HEK293 (cell line): ENCODE data around the gene GZF1.

Experiments used
- CTCF ChIA-PET: fragments of 350-600 bp; formaldehyde crosslinking; extraction: SDS; loops from one replicate; lab custom pipeline; 2021; ENCODE audit warnings: antibody characterized with exemption; lab: Yijun Ruan, JAX
- POLR2A ChIA-PET: fragments of 300-600 bp; formaldehyde crosslinking; extraction: SDS; loops from one replicate; lab custom pipeline; 2020; ENCODE audit warnings: antibody characterized with exemption, inconsistent platforms; lab: Yijun Ruan, JAX
- H3K27ac ChIP-seq: fragments of 200-500 bp; sonication (Bioruptor generic); 2 replicates; pipeline ENCODE4 v1.5.1; 2014; ENCODE audit warnings: low read depth, low read length, control low read depth, inconsistent platforms; ENCODE audit errors: extremely low read depth
- H3K36me3 ChIP-seq, 2 experiments: fragments of 200-500 bp in 1 of 2; sonication (Bioruptor generic) in 1 of 2; 1 replicate in 1 of 2; 2 replicates in 1 of 2; pipeline ENCODE4 v1.5.1; 2014 to 2017; ENCODE audit warnings: inconsistent platforms in 2 of 2, low read length in 2 of 2; ENCODE audit not compliant: control insufficient read depth in 2 of 2, insufficient read depth in 1 of 2
- H3K4me1 ChIP-seq: fragments of 200-500 bp; sonication (Bioruptor generic); 2 replicates; pipeline ENCODE4 v1.5.1; 2014; ENCODE audit warnings: mild to moderate bottlenecking, low read length, inconsistent platforms; ENCODE audit not compliant: control insufficient read depth, insufficient read depth
- H3K4me3 ChIP-seq: 2 replicates; pipeline ENCODE4 v1.5.1; 2011; ENCODE audit warnings: low read depth, mild to moderate bottlenecking, control low read depth, low read length, moderate library complexity
- H3K9me3 ChIP-seq: fragments of 200-500 bp; sonication (Bioruptor generic); 2 replicates; pipeline ENCODE4 v1.5.1; 2014; ENCODE audit warnings: low read depth, low read length, inconsistent platforms; ENCODE audit not compliant: control insufficient read depth, insufficient read depth
- CTCF ChIP-seq: fragments of 450-650 bp; formaldehyde crosslinking; IDR thresholded peaks from 2 replicates; pipeline ENCODE4 v1.5.1; 2016; ENCODE audit warnings: missing biosample characterization, missing genetic modification characterization
- KLF10 ChIP-seq: fragments of 450-650 bp; IDR thresholded peaks from 2 replicates; pipeline ENCODE4 v1.5.1; 2018; ENCODE audit warnings: missing biosample characterization, mild to moderate bottlenecking, missing genetic modification characterization
- SALL2 ChIP-seq: fragments of 450-650 bp; formaldehyde crosslinking; IDR thresholded peaks from 2 replicates; pipeline ENCODE4 v1.5.0; 2017; ENCODE audit warnings: missing biosample characterization, mild to moderate bottlenecking, missing genetic modification characterization, borderline replicate concordance
- SP2 ChIP-seq: fragments of 450-650 bp; formaldehyde crosslinking; IDR thresholded peaks from 2 replicates; pipeline ENCODE4 v1.5.1; 2016; ENCODE audit warnings: missing biosample characterization, missing genetic modification characterization
- TCF7L2 ChIP-seq: IDR thresholded peaks from 2 replicates; pipeline ENCODE4 v1.6.1; 2011; ENCODE audit warnings: low read depth, mild to moderate bottlenecking, inconsistent platforms, low read length, moderate library complexity, borderline replicate concordance
- TRIM28 ChIP-seq: IDR thresholded peaks from 2 replicates; pipeline ENCODE4 v1.6.1; 2011; ENCODE audit warnings: low read length, control low read depth, borderline replicate concordance
- ZBTB49 ChIP-seq: fragments of 450-650 bp; formaldehyde crosslinking; IDR thresholded peaks from 2 replicates; pipeline ENCODE4 v1.5.1; 2016; ENCODE audit warnings: missing biosample characterization, missing genetic modification characterization, low read depth
- ZBTB7A ChIP-seq: fragments of 450-650 bp; formaldehyde crosslinking; IDR thresholded peaks from 2 replicates; pipeline ENCODE4 v1.5.1; 2016; ENCODE audit warnings: low read depth, missing biosample characterization, missing genetic modification characterization
- ZNF140 ChIP-seq: fragments of 450-650 bp; formaldehyde crosslinking; IDR thresholded peaks from 2 replicates; pipeline ENCODE4 v1.5.1; 2016; ENCODE audit warnings: missing biosample characterization, missing genetic modification characterization
- ZNF146 ChIP-seq: fragments of 450-650 bp; formaldehyde crosslinking; IDR thresholded peaks from 2 replicates; pipeline ENCODE4 v1.5.1; 2016; ENCODE audit warnings: missing biosample characterization, missing genetic modification characterization
- ZNF175 ChIP-seq: fragments of 450-650 bp; formaldehyde crosslinking; IDR thresholded peaks from 2 replicates; pipeline ENCODE4 v1.5.1; 2016; ENCODE audit warnings: missing biosample characterization, missing genetic modification characterization
- ZNF266 ChIP-seq: fragments of 450-650 bp; formaldehyde crosslinking; IDR thresholded peaks from 2 replicates; pipeline ENCODE4 v1.5.1; 2016; ENCODE audit warnings: missing biosample characterization, missing genetic modification characterization, low read depth
- ZNF549 ChIP-seq: fragments of 450-650 bp; IDR thresholded peaks from 2 replicates; pipeline ENCODE4 v1.5.1; 2018; ENCODE audit warnings: missing biosample characterization, missing genetic modification characterization, mild to moderate bottlenecking, inconsistent platforms, moderate library complexity
- ZNF555 ChIP-seq: fragments of 450-650 bp; formaldehyde crosslinking; conservative IDR thresholded peaks from 2 replicates; pipeline ENCODE4 v1.5.1; 2017; ENCODE audit warnings: missing biosample characterization, mild to moderate bottlenecking, missing genetic modification characterization, inconsistent platforms
- ZNF664 ChIP-seq: fragments of 450-650 bp; formaldehyde crosslinking; IDR thresholded peaks from 2 replicates; pipeline ENCODE4 v1.5.1; 2016; ENCODE audit warnings: missing biosample characterization, missing genetic modification characterization
- ZNF837 ChIP-seq: fragments of 450-650 bp; formaldehyde crosslinking; IDR thresholded peaks from 2 replicates; pipeline ENCODE4 v1.5.1; 2016; ENCODE audit warnings: missing biosample characterization, missing genetic modification characterization
- TF ChIP-seq, protein P1 (sequence below): fragments of 450-650 bp; formaldehyde crosslinking; IDR thresholded peaks from 2 replicates; pipeline ENCODE4 v1.5.1; 2016; ENCODE audit warnings: missing biosample characterization, missing genetic modification characterization
- TF ChIP-seq, protein P2 (sequence below): fragments of 450-650 bp; formaldehyde crosslinking; IDR thresholded peaks from 2 replicates; pipeline ENCODE4 v1.5.1; 2016; ENCODE audit warnings: missing biosample characterization, missing genetic modification characterization
- TF ChIP-seq, protein P3 (sequence below): fragments of 450-650 bp; formaldehyde crosslinking; IDR thresholded peaks from 2 replicates; pipeline ENCODE4 v1.5.1; 2016; ENCODE audit warnings: missing biosample characterization, missing genetic modification characterization, low read depth
- TF ChIP-seq, protein P4 (sequence below): fragments of 450-650 bp; formaldehyde crosslinking; conservative IDR thresholded peaks from 2 replicates; pipeline ENCODE4 v1.5.1; 2016; ENCODE audit warnings: low read depth, missing biosample characterization, missing genetic modification characterization

The GZF1 gene

GRCh38 chr20:23396950-23397627 is 35.1 kb downstream of the GZF1 start (continued):
- TF ChIP-seq ZNF549 (tag by site-specific recombination) (no peak), SP2 (tag by site-specific recombination) (no peak), SALL2 (tag by site-specific recombination) (no peak), TRIM28 (no peak), TCF7L2 (no peak), ZNF146 (no peak), CTCF (tag by site-specific recombination) (no peak), ZBTB7A (tag by site-specific recombination) (no peak), ZNF140 (tag by site-specific recombination) (no peak), ZNF664 (tag by site-specific recombination) (no peak), ZNF555 (tag by site-specific recombination) (no peak)
- TF ChIP-seq, protein P1, sequence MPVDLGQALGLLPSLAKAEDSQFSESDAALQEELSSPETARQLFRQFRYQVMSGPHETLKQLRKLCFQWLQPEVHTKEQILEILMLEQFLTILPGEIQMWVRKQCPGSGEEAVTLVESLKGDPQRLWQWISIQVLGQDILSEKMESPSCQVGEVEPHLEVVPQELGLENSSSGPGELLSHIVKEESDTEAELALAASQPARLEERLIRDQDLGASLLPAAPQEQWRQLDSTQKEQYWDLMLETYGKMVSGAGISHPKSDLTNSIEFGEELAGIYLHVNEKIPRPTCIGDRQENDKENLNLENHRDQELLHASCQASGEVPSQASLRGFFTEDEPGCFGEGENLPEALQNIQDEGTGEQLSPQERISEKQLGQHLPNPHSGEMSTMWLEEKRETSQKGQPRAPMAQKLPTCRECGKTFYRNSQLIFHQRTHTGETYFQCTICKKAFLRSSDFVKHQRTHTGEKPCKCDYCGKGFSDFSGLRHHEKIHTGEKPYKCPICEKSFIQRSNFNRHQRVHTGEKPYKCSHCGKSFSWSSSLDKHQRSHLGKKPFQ: no peak

- H3K4me3 ChIP-seq: no peak overlapping the region
- CTCF ChIA-PET: no interaction called here
- POLR2A ChIA-PET: no interaction called here
- peaks cover 5 to 60% of the 10 kb centered on the region in 2 experiments; a peak in 2 of 3 replicates for H3K36me3 ChIP-seq
- TF ChIP-seq ZNF266 (tag by site-specific recombination) (no peak), ZNF837 (no peak), ZBTB49 (tag by site-specific recombination) (no peak), KLF10 (tag by site-specific recombination) (no peak), SP2 (tag by site-specific recombination) (no peak), TCF7L2 (no peak), ZNF175 (no peak)
- TF ChIP-seq, protein P2, sequence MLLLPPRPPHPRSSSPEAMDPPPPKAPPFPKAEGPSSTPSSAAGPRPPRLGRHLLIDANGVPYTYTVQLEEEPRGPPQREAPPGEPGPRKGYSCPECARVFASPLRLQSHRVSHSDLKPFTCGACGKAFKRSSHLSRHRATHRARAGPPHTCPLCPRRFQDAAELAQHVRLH (tag by site-specific recombination): no peak
- TF ChIP-seq, protein P3, sequence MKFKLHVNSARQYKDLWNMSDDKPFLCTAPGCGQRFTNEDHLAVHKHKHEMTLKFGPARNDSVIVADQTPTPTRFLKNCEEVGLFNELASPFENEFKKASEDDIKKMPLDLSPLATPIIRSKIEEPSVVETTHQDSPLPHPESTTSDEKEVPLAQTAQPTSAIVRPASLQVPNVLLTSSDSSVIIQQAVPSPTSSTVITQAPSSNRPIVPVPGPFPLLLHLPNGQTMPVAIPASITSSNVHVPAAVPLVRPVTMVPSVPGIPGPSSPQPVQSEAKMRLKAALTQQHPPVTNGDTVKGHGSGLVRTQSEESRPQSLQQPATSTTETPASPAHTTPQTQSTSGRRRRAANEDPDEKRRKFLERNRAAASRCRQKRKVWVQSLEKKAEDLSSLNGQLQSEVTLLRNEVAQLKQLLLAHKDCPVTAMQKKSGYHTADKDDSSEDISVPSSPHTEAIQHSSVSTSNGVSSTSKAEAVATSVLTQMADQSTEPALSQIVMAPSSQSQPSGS (tag by site-specific recombination): no peak
- TF ChIP-seq, protein P4, sequence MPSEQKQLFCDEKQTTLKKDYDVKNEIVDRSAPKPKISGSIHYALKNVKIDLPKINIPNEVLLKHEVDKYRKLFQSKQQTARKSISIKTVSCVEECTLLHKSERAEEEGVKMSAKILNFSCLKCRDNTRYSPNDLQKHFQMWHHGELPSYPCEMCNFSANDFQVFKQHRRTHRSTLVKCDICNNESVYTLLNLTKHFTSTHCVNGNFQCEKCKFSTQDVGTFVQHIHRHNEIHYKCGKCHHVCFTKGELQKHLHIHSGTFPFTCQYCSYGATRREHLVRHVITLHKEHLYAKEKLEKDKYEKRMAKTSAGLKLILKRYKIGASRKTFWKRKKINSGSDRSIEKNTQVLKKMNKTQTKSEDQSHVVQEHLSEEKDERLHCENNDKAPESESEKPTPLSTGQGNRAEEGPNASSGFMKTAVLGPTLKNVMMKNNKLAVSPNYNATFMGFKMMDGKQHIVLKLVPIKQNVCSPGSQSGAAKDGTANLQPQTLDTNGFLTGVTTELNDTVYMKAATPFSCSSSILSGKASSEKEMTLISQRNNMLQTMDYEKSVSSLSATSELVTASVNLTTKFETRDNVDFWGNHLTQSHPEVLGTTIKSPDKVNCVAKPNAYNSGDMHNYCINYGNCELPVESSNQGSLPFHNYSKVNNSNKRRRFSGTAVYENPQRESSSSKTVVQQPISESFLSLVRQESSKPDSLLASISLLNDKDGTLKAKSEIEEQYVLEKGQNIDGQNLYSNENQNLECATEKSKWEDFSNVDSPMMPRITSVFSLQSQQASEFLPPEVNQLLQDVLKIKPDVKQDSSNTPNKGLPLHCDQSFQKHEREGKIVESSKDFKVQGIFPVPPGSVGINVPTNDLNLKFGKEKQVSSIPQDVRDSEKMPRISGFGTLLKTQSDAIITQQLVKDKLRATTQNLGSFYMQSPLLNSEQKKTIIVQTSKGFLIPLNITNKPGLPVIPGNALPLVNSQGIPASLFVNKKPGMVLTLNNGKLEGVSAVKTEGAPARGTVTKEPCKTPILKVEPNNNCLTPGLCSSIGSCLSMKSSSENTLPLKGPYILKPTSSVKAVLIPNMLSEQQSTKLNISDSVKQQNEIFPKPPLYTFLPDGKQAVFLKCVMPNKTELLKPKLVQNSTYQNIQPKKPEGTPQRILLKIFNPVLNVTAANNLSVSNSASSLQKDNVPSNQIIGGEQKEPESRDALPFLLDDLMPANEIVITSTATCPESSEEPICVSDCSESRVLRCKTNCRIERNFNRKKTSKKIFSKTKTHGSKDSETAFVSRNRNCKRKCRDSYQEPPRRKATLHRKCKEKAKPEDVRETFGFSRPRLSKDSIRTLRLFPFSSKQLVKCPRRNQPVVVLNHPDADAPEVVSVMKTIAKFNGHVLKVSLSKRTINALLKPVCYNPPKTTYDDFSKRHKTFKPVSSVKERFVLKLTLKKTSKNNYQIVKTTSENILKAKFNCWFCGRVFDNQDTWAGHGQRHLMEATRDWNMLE (tag by site-specific recombination): no peak
- H3K4me1 ChIP-seq: no peaks in the 10 kb centered on the region
- H3K27ac ChIP-seq: no peak overlapping the region
- no peaks in the 10 kb centered on the region for H3K9me3 ChIP-seq
These were observed 36.0 kb downstream of the GZF1 start for GRCh38 chr20:23397961-23398360.
